ENCODE measurements around the gene GLIS1.
A peak's percentile ranks its signal among the peaks of the same experiment; 100 is the strongest.

The GLIS1 gene

DNA sequence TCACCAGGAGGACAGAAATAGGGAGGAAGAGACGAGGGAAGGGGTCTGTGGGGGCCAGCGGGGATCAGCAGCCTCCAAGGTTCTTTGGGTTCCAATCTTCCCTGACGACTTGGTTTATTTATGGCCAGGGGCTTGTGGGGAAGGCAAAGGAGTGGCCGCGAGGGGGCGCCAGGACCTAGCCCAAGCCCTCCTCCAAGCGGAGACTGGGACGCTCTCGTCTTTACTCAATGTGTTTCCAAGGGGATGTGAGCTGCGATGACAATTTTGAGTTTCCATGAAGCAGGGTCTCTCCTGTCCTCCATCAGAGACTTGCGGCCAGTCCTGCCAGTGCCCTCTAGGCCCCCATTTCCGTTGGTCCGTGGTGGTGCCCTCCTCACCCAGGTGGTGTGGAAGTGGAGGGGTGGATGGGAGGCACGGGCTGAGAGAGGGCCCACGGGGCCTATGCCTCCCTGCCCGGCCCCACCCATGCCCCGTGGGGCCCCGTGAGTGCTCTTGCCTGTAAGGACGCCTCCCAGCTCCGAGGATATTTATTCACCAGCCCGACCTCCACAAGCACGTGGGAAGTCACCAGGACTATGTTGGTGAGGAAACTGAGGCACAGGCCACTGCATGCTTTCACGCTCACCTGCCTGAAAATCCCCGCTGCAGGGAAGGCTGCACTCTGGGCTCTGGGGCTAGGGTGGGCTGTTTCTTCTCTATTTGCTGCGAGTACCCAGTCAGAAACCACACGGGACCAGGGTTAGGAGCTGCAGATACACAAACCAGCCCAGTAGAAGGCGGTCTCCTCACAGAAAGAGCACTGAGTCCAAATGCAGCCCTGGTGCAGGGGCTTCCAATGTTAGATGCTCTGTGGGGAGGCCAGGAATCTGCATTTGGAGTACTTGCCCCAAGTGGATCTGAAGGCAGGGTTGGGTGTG is 253.2 kb downstream of the GLIS1 start:
- DNase-seq (ENCODE audit: low read depth) = peak; percentile 81

DNA sequence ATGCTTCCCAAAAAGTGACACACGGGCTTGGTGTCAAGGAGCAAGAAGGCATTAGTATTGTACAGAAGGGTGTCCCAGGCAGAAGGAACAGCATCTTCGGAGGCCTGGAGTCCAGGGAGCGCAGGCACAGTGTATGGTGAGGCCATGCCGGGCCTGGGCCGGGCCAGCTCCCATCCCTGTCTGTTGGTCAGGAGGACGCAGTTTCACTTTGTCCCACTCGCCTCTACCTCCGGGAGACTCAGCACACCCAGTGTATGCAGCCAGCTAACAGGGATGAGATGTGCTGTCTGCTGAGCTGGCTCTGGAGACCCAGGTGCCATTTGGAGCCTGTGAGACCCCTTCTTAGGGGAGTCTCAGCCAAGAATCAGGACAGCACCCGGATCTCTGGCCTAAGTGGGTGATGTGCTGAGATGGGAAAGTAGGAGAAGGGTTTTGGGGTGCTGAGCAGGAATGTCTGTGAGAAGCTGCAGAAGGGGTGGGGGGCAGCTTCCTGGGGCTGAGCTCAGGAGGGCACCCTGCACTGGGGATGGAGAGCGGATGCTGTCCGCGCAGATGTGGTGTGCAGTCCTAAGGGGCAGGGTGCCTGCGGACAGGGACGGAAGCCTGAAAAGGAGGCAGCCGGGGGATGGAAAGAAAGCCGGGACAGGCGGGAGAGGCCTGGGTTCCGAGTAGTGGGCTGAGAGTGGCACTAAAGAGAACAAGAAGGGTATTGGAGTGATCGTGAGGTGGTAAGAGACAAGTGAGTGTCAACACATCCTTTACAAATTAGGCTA is 254.1 kb downstream of the GLIS1 start:
- DNase-seq (ENCODE audit: low read depth) = no peak

GRCh38 chr1:53483656-53484055 is 255.3 kb downstream of the GLIS1 start:
- DNase-seq (ENCODE audit: low read depth) = no peak

- DNase-seq (ENCODE audit: low read depth) = no peak
Measured at GRCh38 chr1:53483170-53483569, 255.8 kb downstream of the GLIS1 start.

DNA sequence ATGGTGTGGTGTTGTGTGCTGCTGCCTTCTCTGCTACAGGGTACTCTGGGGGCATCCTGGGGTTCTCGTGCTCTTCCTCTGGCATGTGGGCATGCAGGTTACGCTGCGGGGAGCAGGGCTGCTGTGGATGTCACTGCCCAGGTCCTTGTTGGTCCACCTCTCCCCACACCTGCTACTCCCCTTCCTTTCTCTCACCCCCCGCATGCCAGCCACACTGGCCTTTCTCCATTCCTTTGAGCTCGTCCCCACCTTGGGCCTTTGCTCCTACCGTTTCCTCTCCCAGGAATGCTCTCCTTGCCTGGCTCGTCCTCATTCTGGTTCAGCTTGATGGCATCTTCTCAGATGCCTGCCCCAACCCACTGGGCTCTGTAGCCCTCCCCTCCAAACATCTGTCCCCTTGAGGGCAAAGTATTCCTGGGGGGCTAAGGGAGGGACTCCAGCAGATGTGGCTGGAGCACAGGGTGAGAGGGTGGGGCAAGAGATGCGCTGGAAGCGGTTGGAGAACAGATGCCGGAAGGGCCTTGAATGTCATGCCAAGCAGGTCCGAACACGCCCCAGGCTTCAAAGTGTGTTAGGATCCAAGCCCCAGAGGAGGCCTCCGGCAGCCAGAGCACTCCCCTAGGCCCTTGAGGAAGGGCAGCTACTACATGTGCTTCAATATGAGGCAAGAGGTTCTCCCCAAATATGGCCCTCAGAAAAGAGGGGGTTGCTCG is 256.4 kb downstream of the GLIS1 start:
- DNase-seq (ENCODE audit: low read depth) = no peak

GRCh38 chr1:53481456-53481855 is 257.5 kb downstream of the GLIS1 start:
- no peak for DNase-seq (ENCODE audit: low read depth)

GRCh38 chr1:53480678-53481077 is 258.3 kb downstream of the GLIS1 start:
- DNase-seq (ENCODE audit: low read depth) = no peak

GRCh38 chr1:53478502-53478818 is 260.5 kb downstream of the GLIS1 start:
- peak; percentile 30 for DNase-seq (ENCODE audit: low read depth)

GRCh38 chr1:53477651-53478501 is 261.1 kb downstream of the GLIS1 start:
- DNase-seq (ENCODE audit: low read depth) = peak; percentile 59

DNA sequence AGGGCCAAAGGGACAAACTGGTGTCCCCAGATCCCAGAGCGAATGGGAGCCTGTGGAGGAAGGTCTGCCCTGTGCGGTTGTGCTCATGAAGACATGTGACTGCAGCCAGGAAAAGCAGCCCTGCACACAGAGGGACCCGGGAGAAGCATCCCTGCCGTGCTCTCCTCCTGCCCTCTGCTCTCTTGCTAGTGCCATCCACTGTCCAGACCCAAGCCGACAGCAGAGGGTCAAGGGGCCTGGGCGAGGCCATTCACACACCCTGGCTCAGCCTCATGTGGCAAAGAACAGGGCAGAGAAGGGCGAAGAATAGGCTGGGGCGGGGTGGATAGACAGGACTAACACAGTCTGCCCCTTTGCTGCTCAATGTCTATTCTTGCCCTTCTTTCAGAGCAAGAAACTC is 262.4 kb downstream of the GLIS1 start:
- no peak for DNase-seq (ENCODE audit: low read depth)

DNA sequence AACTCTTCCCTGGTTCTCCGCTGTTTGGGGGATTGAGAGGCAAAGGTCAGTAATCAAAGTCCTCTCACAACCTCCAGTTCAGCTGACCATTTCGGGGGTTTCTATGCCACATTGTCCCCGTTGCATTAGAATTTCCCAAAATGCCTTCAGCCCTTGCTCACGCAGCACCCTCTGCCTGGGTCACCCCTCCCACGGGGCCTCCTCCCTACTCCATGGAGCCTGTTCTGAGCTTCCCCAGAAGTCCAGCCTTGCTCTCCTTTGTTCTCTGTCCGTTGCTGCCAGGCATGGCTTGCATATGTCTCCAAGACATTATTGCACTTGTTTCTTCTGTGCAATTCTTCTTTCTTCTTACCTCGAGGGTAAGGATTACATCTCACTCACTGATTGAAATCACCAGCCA is 263.3 kb downstream of the GLIS1 start:
- no peak for DNase-seq (ENCODE audit: low read depth)

DNA sequence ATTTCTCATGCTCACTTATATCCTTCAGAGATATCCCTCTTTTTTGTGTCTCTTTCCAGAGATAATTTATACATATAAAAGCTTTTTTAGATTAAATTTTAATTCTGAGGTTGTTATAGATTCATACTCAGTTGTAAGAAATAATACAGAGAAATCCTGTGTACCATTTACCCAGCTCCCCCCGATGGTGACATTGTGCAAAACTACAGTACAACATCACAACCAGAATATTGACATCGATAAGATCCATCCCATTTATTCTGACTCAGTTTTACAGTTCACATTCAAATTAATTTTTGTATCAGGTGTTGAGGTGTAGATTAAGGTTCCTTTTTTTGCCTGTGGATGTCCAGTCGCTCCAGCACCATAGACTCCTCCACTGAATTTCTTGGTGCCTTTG is 265.5 kb downstream of the GLIS1 start:
- DNase-seq (ENCODE audit: low read depth) = peak; percentile 43

DNA sequence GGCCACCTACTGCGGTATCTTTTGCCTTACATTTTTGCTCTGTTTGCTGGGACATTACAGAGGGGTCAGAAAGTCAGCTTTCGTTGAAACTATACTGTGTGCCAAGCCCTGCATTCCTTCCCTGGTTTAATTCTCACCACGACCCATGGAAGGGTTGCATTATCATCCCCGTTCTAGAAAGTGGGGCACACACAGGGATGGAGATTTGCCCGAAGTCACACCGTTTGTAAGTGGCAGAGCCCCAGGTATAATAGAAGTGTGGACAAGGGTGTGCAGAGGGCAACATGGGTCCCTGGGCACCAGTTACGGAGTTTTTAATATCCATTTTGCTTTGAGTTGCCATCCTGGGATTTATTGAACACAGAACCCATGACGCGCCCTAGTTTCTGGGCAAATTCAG is 268.0 kb downstream of the GLIS1 start:
- no peak for DNase-seq (ENCODE audit: low read depth)

DNA sequence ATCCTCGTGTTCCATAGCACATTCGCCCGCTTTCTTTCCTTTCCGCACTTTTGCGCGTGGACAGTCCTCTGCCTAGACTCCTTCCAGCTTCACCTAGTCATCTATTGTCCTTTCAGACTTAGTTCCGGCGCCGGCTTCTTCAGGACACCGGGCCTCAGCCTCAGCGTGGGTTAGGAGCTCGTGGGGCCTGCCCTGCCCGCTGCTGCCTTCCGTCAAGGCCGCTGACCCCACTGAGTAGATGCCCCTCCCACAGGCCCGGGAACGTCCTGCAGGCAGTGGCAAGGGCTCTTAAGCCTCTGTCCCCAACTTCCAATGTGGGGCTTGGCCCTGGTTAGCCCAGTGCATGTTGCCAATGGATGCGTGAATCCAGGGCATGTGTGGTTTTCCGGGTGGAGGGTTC is 268.4 kb downstream of the GLIS1 start:
- no peak for DNase-seq (ENCODE audit: low read depth)

DNA sequence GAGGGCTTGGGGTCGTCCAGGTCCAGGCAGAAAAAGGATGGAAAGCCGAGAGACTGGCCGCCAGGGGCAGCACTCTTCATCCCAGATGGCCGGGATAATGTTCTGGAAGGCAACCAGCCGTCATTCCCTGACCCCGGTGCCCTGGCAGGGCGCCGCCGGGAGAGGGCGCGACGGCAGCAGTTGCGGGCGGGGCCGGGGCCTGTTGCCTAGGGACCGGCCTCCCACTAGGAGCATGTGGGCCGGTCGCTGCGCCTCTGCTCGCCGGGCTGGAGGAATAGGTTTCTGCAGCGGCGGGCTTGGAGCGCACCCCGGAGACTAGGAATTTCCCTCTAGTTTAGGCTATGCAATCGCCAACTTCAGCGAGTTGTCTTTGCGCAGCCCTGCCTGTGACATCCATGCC is 268.8 kb downstream of the GLIS1 start:
- peak; percentile 27 for DNase-seq (ENCODE audit: low read depth)

DNA sequence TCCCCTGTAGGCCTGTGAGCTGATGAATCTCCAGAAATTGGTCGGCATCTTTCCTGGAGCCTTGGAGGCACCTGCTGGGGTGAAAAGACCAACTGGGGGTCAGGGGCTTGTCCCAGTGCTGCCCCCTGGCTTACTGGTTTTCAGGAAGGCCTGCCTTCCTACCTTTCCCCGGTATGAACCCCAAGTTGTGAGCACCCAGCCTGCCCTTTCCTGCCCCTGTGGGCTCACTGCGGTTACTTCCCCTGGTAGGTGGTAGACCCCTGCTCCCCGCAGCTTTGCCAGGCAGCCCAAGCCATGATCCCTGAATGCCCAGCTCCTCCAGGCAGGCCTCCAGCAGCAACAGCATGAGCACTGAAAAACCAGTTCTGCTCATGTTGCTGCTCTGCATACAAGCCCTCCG is 269.6 kb downstream of the GLIS1 start:
- DNase-seq (ENCODE audit: low read depth) = no peak

- DNase-seq (ENCODE audit: low read depth) = no peak
Measured at GRCh38 chr1:53468374-53468773, 270.6 kb downstream of the GLIS1 start.

GRCh38 chr1:53467391-53467790 is 271.6 kb downstream of the GLIS1 start:
- DNase-seq (ENCODE audit: low read depth) = no peak

DNA sequence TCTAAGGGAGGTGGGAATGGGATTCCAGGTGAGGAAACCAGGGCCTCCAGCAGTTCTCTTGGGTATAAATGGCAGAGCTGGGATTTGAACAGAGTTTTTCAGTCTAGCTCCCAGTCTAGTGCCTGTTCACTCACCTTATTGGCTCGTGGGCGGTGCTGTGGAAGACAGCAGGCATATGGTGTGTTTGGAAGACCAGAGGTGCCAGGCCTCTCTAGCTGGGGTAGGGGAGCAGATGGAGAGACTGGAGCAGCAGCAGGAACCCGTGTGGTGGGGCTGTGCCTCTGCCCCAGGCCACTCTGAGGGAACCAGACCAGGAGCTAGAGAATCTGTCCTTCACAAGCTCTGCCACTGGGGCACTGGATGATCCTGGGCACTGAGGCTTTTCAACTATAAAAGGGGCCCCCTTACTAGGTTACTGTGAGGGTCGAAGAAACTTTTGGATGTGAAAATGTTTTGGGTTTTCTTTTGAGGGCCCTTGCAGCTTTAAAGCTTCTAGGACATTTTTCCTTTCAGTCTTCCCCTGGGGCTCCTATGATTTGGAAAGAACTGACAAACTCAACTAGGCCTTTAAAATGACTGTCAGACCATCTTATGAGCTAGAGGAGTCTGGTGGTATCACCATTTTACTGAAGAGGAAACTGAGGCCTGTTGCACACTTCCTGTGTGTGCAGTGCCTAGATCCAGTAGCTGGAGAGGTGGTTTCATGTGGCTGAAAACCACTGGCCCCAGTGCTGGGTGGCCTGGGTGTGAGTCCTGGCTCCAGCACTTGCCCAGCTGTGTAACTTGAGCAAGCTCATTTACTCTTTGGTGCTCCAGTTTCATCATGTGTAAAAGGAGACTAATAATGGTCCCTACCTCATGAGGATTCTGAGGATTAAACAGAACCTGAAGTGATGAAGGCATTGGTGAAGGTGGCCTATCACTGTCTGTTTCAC is 273.7 kb downstream of the GLIS1 start:
- DNase-seq (ENCODE audit: low read depth) = peak; percentile 10
